Cerebellar cortex (tissue), 1 donor: ENCODE measurements around the gene SHC3.

Source experiments
- DNase-seq: peaks from one replicate; pipeline ENCODE4 v3.0.0-alpha.2; 2015; ENCODE audit warnings: low spot score

The SHC3 gene

DNA sequence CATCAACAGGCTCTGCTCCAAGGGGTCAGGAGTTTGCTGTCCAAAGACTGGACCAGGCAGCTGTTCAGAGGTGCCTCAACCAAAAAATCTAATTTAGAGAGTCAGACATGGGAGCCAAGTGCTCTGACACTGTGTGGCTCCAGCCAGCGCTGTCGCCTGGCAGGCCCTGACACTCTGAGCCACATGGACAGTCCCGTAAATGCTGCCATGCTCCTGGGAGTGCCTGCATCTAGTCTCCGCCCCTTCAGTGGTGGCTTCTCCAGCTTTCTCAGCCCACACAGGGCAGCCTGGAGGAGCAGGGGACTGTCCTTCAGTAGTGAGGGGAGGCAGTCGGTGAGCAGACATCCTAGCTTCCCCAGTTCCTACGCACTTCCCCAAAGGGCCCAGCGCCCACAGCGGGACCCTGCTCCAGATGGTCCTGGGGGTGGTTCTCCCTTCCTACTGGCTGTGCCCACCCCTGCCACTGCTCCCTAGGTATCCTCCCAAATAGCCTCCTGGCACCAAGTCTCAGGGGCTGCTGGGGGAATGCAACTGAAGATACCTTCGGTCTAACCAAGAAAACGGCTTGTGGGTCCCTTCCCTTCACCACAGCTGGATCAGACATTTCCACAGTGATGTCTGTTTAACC lies 72.3 kb downstream of the SHC3 start:
- DNase-seq: no peak

DNA sequence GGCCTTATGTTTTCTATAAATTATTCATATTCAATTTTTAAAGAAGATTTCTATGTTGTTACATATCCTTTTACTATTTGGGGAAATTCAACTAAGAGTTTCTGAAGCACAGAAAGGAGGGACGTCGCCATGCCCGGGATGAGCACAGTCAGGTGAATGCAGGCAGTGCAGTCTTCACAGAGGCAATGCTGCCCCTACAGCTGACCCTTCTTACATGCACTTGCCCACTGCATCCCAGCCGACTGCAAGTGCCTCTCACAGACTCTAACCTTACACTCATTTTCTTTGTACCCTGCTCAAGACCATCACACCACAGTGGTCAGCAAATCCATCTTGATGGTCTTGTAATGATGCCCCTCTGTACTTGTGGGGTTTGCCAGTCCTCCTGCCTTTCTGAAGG lies 73.8 kb downstream of the SHC3 start:
- no peak for DNase-seq

DNA sequence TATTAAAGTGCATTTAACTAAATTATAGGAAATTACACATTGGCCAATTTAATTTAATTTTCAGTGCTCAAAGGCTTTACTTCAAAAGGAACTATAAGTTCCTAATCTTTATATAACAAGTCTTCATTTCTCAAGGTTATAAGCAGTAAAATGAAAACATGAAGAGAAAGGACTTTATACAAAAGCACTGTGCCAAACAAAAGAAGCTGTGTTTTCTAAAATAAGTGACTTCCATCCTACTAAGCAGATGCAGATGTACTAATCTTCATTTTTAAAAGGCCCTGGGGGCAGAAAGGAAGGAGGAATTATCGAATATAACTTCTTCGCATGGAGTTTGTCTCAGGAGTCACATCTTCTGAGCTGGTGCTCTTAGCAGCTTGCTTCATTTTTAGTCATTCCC lies 81.4 kb downstream of the SHC3 start:
- DNase-seq: no peak

DNA sequence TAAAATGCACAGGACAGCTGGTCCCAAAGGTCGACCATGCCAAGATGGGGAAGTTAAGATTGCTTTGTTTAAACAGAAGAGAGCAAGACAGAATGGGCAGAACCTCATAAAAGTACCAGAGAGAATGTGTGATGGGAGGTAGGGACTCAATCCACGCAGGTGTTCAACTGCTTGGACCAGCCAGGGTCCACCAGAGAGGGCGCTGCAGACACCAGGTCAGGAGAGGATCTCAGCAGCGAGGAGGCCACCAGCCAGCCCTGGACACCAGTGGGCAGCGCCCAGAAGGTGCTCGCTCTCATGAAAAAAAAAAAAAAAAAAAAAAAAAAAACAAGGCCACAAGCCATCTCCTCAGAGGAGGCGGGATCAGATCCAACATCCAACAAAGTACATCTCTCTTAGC lies 81.8 kb downstream of the SHC3 start:
- DNase-seq: no peak

DNA sequence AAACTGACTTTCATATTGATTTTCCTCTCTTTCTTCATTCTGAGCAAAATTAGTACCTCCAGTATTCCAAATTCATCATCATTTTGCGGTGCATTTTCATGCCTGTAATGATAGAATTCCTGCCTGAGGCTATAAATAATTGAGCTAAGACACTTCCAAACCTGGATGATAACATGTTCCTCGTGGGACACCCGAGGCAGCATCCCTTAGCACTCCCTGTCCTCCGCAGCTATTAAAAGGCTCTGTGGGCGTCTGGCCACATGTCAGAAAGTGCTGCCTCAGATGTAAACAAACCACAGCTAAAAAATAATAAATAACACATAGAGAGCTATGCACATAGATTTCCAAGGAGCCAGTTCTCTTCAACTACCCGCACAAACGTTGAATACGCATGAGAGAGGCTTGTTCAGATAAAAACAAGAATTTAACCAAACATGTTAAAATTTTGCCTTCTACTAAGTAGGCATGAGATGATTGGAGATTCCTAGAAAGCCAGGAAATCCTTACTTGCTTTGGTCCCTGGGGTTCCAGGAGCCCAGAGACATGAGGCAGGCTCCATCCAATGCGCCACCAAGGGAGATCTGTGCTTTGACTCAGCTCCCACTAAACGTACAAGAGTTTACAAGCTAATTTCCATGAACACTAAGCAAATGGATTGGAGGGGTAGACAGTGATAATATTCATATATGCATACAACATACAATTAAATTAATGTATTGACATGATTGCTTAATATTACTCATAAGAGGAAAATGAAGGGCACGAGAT lies 82.7 kb downstream of the SHC3 start:
- DNase-seq: no peak

DNA sequence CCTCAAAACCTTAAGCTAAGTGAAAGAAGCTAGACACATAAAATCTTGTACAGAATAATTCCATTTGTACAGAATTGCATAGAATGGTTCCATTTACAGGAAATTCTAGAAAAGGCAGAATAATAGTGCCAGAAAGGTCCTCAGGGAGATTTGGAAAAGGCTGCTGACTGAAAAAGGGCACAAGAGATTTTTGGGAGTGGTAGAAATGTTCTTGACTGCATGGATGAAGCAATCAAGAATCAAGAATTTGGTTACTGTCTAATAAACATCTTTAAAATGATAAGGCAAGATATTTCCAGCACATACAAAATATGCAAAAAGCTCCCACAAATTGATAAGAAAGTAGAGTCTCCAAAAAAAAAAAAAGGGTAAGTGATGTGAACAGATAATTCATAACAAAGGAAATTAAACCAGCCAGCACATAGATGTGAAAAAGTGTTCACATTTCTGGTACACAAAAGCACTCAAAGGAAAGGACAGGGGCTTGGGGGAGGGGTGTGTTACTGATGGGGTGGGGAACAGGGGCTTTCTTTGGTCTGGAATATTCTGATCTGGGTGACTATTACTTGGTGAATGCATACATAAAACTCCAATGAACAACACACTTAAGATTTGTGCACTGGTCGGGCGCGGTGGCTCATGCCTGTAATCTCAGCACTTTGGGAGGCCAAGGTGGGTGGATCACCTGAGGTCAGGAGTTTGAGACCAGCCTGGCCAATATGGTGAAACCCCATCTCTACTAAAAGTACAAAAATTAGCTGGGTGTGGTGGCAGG lies 85.2 kb downstream of the SHC3 start:
- no peak for DNase-seq

DNA sequence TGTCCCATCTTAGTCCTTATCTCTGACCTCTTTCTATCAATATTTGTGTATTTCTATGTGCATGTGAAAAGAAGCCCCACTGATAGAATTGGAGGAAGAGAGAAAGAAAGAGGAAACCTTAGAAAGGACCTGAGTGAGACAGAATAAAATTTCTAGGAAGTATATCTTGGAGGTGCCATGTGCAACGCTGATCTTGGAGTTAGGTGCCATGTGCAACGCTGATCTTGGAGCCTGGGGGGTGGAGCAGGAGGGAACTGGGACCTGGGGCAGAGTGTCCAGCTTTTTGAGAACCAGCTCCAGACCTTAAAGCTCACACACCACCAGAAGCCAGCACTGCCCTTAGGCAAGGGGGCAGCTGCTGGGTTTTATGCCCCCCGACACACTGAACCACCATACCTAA lies 89.4 kb downstream of the SHC3 start:
- DNase-seq: no peak

DNA sequence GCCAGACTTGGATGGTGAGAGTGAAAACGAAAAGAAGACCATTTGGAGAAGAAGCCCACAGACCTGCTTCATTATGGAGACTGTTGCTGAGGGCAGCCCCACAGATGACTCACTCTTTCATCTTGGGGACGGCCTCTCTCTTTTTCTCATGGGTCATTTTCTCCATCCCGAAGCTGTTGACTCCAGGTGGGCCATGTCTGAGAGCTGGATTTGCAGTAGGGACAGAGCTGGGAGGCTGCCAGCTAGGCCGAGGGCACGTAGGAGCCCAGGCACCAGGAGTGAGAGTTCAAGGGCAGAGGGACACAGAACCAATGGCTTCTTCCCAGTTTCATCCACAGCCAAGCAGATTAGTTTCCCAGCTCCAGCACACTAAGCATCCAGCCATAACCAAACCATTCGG lies 95.0 kb downstream of the SHC3 start:
- DNase-seq: no peak

DNA sequence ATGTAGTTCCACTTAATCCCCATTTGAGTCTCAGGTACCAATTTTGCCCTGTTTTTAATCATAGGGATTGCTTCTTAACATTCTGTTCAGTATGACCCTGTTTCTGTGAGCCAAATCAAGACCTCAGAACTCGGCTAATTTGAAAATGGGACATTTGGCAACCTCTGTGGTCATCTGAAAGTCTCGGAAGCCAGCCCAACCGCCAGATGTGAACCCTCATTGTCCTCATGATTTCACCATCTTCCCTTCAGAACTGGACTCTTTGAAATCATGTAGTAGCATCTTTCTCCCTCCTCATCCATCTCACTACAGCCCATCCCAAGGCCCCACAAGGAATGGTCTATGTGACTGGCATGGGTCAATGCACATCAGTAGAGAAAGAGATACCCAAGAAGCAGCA lies 98.4 kb downstream of the SHC3 start:
- no peak for DNase-seq

DNA sequence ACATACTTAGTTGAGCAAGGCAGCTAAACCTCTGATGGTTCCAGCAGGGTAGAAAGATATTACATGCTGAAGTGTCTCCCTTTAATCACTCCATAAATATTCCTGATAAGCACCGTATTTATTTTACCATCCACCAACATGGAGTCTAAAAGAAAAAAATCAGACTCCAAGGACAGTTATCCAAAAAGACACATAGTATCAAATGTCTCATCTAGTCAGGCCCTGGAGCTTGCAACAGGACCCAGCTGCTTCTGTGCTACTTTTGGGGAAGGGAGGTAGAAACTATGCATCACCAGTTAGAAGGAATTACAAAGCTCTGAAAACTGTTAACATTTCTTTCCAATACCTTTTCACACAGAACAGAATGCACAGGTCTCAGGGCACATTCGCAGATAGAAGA lies 99.2 kb downstream of the SHC3 start:
- no peak for DNase-seq

DNA sequence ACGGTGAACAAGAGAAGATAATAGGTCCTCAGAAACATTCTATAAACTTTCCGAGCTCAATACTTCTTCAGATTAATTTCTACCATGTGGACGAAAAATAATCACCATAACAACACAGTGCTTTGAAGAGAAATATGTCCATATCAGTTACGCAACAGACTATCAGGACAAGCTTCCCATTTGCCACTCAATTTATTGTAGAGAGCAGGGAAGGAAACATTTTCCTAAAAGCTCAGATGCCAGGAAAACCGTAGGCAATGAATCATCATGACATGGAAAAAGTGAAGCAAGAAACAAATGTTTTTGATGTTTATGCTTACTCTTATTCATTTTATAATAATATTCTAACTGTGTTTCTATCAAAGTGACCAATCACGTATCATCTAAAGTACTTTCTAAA lies 99.8 kb downstream of the SHC3 start:
- DNase-seq: no peak

DNA sequence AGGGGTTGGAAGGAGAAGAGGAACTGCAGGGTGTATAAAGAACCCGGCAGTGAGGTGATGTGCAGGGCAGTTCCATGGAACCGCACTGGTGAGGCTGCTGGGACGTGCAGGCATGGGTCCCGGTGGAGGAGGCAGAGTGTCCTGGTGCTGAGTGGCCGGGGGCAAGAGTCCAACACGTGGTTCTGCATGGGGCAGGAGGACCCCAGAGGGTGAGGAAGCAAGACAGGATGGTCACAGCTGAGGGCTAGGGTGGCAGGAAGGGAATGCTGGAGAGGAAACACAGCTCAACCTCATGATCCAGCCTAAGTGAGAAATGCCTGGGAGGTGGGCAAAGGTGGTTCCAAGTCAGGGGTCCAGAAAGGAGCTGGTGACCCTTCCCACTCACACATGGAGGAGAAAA lies 100.2 kb downstream of the SHC3 start:
- DNase-seq: no peak

DNA sequence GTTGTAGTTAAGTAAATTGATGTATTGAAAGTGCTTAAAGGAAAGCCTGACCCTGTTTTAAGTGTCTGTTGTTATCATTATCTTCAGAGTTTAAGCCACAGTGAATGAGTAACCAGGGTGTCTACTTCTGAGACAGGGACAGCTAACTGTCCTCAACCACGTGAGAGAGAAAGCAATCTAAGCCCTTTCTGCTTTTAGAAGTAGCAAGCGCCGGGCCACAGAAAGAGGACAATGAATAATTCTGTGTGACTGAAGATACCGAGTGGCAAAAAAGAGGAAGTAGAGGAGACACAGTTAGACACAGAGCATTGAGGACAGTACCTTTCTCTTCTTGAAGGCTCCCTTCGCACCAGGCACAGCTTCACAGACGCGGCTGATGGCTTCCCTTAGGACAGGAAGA lies 101.1 kb downstream of the SHC3 start:
- no peak for DNase-seq

DNA sequence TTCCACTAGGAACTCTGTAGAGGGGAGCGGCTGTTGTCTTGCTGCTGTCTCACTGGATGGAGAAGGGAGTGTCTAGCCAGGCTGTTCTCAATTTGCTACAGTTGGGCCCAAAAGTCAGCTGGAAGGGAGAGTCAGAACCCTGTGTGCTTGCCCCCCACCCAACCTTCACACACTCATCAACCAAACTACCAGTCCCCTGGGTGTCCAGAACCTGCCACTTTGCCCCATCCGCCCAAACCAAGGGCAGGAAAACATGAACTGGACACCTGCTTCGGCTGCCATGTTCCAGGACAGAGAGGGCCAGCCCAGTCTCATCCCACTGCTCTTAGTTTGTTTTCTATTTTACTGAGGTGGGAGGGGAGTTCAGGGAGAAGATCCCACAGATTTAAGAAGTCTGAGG lies 105.2 kb downstream of the SHC3 start:
- no peak for DNase-seq

DNA sequence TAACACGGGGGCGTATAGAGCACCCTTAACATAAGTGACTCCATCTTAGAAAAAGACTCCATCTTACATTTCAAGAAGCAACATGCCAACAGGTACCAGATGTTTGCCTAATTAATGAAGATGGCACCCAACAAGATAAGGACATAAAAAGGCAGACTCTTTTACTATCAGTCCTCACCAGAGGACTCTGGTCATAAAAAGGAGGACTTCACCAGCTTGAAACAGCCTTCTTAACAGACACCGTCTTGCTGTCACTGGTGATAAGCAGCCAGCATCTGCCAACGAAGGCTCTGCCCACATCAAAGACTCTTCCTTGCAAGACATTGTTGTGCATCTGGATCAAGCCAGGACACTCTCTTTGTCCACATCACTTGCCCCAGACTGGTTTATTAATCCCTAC lies 107.0 kb downstream of the SHC3 start:
- no peak for DNase-seq

DNA sequence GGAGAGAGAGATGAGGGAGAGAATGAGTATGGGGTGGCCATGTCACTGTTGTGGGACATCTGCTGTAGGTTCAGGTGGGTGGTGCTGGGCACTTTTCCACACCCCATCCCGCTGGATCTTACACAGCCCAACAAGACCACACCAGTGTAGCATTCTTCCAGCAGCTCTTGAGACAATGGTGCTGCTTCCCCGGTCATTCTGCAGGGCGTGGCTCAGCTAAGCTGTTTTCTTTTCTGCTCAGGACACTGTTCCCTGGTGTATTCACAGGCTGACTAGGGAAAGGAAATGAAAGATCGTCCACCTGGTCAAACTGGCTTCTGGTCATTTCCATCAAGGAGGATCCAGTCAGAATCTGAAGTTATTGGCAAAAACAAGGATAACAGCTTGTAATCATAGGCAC lies 111.8 kb downstream of the SHC3 start:
- no peak for DNase-seq

DNA sequence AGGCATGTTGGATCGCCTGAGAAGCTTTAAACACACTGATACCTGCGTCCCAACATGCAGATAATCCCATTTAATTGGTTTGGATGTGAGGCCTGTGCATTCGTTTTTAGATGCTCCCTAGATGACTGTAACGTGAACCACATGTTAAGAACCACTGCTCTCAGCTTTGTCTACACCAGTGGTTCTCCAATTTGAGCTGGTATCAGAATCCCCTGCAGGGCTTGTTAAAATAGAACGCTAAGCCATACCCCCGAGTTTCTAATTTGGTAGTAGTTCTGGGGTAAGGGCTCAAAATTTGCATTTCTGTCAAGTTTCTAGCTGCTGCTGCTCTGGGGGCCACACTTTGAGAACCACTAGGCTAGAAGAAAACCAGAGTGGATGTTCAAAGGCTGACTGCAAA lies 112.7 kb downstream of the SHC3 start:
- DNase-seq: no peak

DNA sequence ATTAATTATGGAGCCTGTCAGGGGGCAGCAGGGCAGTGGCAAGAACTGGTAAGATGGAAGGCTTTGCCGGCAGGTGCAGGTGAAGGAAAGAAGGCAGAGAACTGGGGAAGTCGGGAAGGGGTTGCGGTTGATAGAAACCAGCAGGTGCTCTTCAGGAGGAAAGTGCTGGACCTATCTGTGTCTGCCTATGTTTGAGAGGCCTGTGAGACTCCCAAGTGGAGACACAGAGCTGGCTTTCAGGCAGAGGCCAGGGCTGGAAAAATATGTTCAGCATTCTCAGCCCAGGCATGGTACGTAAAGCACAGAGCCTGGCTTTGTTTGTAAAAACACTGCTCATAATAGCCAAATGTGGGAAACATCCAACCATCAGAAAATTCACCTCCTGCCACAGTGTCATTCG lies 117.8 kb downstream of the SHC3 start:
- no peak for DNase-seq

DNA sequence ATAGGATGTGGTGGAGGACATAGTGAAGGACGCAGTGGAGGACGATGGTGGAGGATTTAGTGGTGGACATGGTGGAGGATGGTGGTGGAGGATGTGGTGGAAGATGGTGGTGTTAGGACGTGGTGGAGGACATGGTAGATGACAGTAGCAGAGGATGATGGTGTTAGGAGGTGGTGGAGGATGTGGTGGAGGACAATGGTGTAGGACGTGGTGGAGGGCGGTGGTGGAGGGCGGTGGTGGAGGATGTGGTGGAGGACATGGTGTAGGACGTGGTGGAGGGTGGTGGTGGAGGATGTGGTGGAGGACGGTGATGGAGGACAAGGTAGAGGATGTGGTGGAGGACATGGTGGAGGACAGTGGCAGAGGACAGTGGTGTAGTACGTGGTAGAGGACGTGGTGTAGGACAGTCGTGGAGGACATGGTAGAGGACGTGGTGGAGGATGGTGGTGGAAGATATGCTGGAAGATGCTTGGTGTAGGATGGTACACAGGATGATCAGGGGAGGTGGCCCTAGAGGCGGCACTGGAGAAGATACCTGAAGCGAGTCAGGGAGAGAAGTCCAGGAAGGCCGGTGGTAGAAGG lies 118.6 kb downstream of the SHC3 start:
- no peak for DNase-seq

DNA sequence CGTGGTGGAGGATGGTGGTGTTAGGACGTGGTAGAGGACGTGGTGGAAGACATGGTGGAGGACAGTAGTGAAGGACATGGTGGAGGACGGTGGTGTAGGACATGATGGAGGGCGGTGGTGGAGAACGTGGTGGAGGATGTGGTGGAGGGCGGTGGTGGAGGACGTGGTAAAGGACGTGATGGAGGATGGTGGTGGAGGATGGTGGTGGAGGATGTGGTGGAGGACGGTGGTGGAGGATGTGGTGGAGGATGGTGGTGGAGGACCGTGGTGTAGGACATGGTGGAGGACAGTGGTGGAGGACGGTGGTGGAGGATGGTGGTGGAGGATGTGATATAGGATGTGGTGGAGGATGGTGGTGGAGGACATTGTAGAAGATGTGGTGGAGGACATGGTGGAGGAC lies 119.7 kb downstream of the SHC3 start:
- no peak for DNase-seq

DNA sequence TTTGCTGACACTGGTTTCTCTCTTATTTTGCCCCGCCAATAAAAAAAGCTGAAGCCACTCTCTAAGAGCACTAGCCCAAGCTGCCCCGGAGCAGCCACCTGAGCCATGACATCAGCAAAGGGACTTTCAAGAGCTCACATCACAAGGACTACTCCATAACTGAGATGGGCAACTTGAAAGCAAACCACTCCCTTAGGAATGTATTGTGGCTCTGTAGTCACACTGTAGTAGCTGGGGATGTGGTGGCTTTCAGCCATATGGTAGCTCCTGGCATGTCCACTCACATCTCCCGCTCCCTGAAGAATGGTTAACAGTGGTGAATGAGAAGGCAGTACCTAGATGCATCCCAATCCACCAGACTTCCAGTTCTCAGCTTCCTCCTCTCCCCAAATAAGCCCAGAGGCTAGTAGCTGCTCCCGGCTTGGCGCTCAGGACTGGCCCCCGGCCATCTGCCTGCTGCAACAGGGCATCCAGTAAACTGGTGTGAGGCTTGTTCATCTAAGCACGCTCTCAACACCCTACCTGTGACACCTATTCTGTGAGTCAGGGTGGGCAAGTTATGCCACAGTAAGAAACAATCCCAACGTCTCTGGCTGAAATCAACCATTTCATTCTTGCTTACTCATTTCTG lies 123.6 kb downstream of the SHC3 start:
- DNase-seq: no peak

DNA sequence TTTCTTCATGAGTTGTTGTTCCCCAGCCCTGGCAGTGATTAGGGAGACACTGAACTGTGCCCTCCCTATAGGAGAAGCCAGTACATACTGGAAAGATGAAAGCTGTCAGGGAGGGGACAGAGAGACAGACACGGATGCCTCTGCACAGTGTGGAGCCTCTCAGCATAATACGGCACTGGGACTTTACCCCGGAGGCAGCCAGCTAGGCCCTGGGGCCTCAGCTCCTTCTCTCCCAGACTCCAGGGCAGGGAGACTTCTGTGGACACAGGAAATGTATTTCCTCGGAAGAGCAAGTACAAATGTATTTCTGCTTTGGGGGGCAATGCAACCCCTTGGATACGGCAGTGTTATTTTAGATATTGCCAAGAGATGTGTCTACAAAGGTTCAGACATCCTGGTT lies 125.3 kb downstream of the SHC3 start:
- no peak for DNase-seq
